ENCODE results near the gene MLLT3.

DNA sequence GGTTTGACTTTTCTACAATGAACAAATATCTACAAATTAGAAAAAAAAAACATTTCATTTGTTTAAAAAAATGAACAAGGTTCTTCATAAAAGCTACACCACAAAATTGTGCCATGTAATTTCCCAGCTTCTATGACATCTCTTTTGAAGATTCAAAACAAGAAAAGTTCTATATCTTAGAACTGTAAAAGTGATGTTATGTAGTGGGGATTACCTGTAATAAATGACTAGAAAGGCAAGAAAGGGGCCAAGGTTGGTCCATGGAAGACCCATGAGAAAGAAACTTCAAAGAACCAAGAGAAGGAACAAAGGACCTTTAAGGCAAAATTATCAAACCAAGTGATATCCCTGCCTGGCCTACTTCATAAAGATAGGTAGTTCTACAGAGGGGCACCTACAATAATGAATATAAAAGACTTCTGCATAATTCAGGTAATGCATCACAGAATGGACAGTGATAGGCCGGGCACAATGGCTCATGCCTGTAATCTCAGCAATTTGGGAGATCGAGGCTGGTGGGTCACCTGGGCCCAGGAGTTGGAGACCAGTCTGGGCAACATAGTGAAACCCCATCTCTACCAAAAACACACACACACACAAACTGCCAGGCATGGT, 7.6 kb downstream of the MLLT3 start:
- TF ChIP-seq, protein P1, sequence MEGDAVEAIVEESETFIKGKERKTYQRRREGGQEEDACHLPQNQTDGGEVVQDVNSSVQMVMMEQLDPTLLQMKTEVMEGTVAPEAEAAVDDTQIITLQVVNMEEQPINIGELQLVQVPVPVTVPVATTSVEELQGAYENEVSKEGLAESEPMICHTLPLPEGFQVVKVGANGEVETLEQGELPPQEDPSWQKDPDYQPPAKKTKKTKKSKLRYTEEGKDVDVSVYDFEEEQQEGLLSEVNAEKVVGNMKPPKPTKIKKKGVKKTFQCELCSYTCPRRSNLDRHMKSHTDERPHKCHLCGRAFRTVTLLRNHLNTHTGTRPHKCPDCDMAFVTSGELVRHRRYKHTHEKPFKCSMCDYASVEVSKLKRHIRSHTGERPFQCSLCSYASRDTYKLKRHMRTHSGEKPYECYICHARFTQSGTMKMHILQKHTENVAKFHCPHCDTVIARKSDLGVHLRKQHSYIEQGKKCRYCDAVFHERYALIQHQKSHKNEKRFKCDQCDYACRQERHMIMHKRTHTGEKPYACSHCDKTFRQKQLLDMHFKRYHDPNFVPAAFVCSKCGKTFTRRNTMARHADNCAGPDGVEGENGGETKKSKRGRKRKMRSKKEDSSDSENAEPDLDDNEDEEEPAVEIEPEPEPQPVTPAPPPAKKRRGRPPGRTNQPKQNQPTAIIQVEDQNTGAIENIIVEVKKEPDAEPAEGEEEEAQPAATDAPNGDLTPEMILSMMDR (conservative IDR thresholded peaks at IDR 0.05; ENCODE audit: low read length), result no peak
- TF ChIP-seq EZH2phosphoT487 (IDR thresholded peaks at IDR 0.05; ENCODE audit: borderline replicate concordance), result no peak

All from Loucy (cell line).